ENCODE results near the gene SMCHD1.

DNA sequence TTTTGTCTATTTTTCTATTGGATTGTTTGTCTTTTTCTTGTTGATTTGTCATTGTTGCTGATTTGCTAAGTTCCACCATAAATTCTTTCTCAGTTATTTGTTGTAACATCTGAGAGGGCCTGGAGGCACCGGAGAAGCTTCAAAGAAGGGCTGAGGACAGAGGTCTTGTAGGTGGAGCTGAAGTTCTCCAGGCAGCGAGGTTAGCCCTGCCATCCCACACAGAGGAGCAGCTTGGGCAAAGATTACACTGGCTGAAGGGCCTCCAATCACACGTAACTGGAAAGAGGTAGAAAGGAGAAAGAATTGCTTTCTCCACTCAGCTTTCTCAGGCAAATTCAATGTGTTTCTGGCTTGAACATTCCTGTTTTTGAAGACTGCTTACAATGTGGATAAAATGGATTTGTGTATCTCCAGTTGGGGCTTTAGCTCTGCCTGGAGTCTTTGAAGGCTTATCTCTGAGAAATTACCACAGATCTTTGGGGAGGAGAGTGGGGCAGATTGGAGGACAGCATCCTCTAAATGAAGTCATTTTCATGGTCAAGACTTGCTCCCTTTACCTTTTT, 170.2 kb downstream of the SMCHD1 start:
- TF ChIP-seq, protein P1, sequence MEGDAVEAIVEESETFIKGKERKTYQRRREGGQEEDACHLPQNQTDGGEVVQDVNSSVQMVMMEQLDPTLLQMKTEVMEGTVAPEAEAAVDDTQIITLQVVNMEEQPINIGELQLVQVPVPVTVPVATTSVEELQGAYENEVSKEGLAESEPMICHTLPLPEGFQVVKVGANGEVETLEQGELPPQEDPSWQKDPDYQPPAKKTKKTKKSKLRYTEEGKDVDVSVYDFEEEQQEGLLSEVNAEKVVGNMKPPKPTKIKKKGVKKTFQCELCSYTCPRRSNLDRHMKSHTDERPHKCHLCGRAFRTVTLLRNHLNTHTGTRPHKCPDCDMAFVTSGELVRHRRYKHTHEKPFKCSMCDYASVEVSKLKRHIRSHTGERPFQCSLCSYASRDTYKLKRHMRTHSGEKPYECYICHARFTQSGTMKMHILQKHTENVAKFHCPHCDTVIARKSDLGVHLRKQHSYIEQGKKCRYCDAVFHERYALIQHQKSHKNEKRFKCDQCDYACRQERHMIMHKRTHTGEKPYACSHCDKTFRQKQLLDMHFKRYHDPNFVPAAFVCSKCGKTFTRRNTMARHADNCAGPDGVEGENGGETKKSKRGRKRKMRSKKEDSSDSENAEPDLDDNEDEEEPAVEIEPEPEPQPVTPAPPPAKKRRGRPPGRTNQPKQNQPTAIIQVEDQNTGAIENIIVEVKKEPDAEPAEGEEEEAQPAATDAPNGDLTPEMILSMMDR (IDR thresholded peaks at IDR 0.05) = no peak
- TF ChIP-seq POLR2A (IDR thresholded peaks at IDR 0.05) = no peak

All from prostate gland (tissue), 2 donors.